Suprapubic skin (tissue), 4 donors: ENCODE results near the gene KRTAP5-7. TPM values are rescaled to one million over a fixed set of nuclear protein-coding genes. Genes with fewer than 3 reads are reported as not detected.
"Not testable (repeated sequence)": the region's sequence is repeated elsewhere in the genome, so short reads cannot be mapped to it uniquely, and the experiment has no call there.

Source experiments
- DNase-seq, 2 donors: peaks; one replicate each; pipeline ENCODE4 v3.0.0-alpha.2; 2019; ENCODE audit warnings: low spot score in 2 of 2
- H3K27ac ChIP-seq: fragments of 200-600 bp; sonication (generic); one replicate; pipeline ENCODE4 v1.5.1; 2019
- H3K27me3 ChIP-seq: fragments of 200-600 bp; sonication (generic); one replicate; pipeline ENCODE4 v1.5.1; 2019
- H3K36me3 ChIP-seq: fragments of 200-600 bp; sonication (generic); one replicate; pipeline ENCODE4 v1.5.1; 2019
- H3K4me1 ChIP-seq: fragments of 200-600 bp; sonication (generic); one replicate; pipeline ENCODE4 v1.5.1; 2019
- H3K4me3 ChIP-seq: fragments of 200-600 bp; sonication (generic); one replicate; pipeline ENCODE4 v1.5.1; 2019; ENCODE audit warnings: mild to moderate bottlenecking
- H3K9me3 ChIP-seq: fragments of 200-600 bp; sonication (generic); one replicate; pipeline ENCODE4 v1.5.1; 2019
- EP300 ChIP-seq: sonication (generic); formaldehyde crosslinking; IDR thresholded peaks from one replicate; pipeline ENCODE4 v1.6.1; 2017; ENCODE audit warnings: antibody characterized with exemption
- POLR2A ChIP-seq, 2 donors: fragments of 450-650 bp; IDR thresholded peaks; one replicate each; pipeline ENCODE4 v1.6.1; 2017; ENCODE audit warnings: antibody characterized with exemption in 2 of 2, mild to moderate bottlenecking in 2 of 2, moderate library complexity in 2 of 2
- POLR2AphosphoS5 ChIP-seq, 3 donors: sonication (generic); formaldehyde crosslinking; IDR thresholded peaks; one replicate each; pipeline ENCODE4 v1.6.1; 2017; ENCODE audit warnings: antibody characterized with exemption in 3 of 3
- WGBS: methylation state at CpG from one replicate; pipeline ENCODE4 v1.1.5; 2018; 5-methylcytosine and 5-hydroxymethylcytosine counted together
- total RNA-seq, 4 donors: library from RNA; depleted of rRNA; stranded (reverse); fragments of >200 nt; gene quantifications; one replicate each; pipeline ENCODE4 v1.1.0, GENCODE V29; 2016
- TF ChIP-seq, protein P1 (sequence below), 2 donors: fragments of 200-600 bp in 1 of 2; fragments of 450-650 bp in 1 of 2; sonication (generic) in 1 of 2; IDR thresholded peaks; one replicate each; pipeline ENCODE4 v1.5.1; 2016 to 2019; ENCODE audit warnings: antibody characterized with exemption in 2 of 2, mild to moderate bottlenecking in 1 of 2, moderate library complexity in 1 of 2

Gene KRTAP5-7
- total RNA-seq, 4 donors from 2014 or later: 0.42 to 3.0 (median 1.0) TPM; not detected in 1

DNA sequence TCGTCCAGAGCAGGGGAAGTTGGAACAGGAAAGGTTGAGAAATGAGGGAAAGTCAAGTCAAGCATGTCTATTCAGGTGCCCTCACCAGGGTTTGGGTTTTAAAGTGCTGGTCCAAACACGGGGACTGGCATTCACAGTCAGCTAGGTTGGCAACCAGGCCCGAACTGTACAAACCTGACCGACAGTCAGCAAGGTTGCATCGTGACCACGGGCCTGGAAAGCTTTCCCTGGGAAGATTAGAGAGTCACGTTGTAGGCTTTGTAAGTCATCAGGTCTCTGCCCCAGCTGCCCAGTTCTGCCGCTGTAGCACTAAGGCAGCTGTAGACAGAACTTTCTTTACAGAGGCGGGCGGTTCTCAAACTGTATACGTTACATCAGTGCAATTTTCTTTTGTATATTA lies 45.7 kb downstream of the KRTAP5-7 start:
- peaks cover 6% of the 10 kb centered on the region for H3K27me3 ChIP-seq
- no peak overlapping the region for H3K4me3 ChIP-seq

DNA sequence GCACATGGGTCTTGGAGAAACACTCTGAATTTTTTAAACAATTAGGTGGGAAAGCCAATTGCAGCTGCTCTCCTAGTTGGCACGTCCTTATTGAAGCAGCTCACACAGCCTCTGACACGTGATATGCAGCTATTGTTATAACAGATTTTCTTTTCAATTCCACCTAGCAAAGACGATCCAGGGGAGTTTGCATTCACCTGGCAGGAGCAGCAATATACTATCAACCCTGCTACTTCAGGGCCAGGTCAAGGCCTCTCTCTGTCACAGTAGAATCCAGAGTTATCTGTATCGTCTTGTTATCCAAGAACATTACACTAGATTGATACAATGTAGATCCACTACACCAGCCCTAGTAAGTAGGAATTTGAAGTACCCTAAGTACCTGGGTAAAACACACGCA lies 47.4 kb downstream of the KRTAP5-7 start:
- TF ChIP-seq, protein P1, sequence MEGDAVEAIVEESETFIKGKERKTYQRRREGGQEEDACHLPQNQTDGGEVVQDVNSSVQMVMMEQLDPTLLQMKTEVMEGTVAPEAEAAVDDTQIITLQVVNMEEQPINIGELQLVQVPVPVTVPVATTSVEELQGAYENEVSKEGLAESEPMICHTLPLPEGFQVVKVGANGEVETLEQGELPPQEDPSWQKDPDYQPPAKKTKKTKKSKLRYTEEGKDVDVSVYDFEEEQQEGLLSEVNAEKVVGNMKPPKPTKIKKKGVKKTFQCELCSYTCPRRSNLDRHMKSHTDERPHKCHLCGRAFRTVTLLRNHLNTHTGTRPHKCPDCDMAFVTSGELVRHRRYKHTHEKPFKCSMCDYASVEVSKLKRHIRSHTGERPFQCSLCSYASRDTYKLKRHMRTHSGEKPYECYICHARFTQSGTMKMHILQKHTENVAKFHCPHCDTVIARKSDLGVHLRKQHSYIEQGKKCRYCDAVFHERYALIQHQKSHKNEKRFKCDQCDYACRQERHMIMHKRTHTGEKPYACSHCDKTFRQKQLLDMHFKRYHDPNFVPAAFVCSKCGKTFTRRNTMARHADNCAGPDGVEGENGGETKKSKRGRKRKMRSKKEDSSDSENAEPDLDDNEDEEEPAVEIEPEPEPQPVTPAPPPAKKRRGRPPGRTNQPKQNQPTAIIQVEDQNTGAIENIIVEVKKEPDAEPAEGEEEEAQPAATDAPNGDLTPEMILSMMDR (IDR thresholded peaks at IDR 0.05): no peak
- TF ChIP-seq EP300: no peak
- TF ChIP-seq POLR2AphosphoS5 (IDR thresholded peaks at IDR 0.05): no peak
- H3K9me3 ChIP-seq: no peaks in the 10 kb centered on the region
- no peak overlapping the region for H3K27ac ChIP-seq
- no peaks in the 10 kb centered on the region for H3K4me1 ChIP-seq
- no peaks in the 10 kb centered on the region for H3K36me3 ChIP-seq
- no peak overlapping the region for H3K4me3 ChIP-seq
- peaks cover 12% of the 10 kb centered on the region for H3K27me3 ChIP-seq
- no peak for DNase-seq
- 89% methylated on average over 5 of the region's 5 CpGs for WGBS

More for the DNA sequence above, 45.7 kb downstream of the KRTAP5-7 start:
- Histone ChIP-seq H3K27ac (no peak overlapping the region), H3K9me3 (no peaks in the 10 kb centered on the region), H3K36me3 (no peaks in the 10 kb centered on the region), H3K4me1 (peaks cover 5% of the 10 kb centered on the region)
- 77% methylated on average over 10 of the region's 11 CpGs for WGBS
- TF ChIP-seq POLR2AphosphoS5 (IDR thresholded peaks at IDR 0.05) (no peak), EP300 (no peak), POLR2A (IDR thresholded peaks at IDR 0.05) (no peak)
- TF ChIP-seq, protein P1 (IDR thresholded peaks at IDR 0.05): no peak
- no peak for DNase-seq

DNA sequence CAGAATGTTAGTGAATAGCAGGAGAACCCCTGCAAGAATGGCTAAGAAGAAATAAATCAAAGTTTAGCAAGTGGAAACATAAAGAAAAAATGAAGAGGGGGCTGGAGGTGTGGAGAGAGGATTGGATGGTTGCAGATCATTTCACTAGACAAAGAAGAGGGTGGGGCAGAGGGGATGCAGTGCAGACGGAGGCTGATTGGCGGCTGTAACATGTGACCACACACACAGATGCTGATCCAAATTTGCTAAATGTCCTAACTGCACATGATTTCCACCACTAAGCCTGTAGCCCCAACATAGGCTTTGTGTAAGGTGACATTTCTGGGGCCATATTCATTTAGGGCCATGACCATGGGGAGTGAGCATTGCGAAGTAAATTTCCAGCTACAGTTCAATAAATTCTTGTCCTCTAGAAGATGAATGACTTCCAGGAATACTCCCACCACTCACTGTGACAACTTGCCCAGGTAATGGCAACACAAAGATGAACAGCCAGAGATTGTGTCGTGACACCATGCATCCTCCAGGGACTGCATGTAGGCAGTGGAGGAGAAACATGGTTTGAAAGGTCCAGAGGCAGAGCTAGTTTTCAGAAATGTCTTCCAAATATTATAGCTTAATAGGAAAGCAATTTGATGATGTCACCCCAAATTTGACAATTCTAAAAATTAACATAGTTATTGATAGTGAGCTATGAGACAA lies 48.8 kb downstream of the KRTAP5-7 start:
- WGBS: 72% methylated on average over 4 of the region's 4 CpGs
- peaks cover 12% of the 10 kb centered on the region for H3K27me3 ChIP-seq
- no peaks in the 10 kb centered on the region for H3K9me3 ChIP-seq
- DNase-seq: no peak
- no peaks in the 10 kb centered on the region for H3K36me3 ChIP-seq
- no peak overlapping the region for H3K4me3 ChIP-seq
- no peak overlapping the region for H3K27ac ChIP-seq
- no peak for TF ChIP-seq EP300
- TF ChIP-seq POLR2A (IDR thresholded peaks at IDR 0.05): no peak
- peaks cover 6% of the 10 kb centered on the region for H3K4me1 ChIP-seq

DNA sequence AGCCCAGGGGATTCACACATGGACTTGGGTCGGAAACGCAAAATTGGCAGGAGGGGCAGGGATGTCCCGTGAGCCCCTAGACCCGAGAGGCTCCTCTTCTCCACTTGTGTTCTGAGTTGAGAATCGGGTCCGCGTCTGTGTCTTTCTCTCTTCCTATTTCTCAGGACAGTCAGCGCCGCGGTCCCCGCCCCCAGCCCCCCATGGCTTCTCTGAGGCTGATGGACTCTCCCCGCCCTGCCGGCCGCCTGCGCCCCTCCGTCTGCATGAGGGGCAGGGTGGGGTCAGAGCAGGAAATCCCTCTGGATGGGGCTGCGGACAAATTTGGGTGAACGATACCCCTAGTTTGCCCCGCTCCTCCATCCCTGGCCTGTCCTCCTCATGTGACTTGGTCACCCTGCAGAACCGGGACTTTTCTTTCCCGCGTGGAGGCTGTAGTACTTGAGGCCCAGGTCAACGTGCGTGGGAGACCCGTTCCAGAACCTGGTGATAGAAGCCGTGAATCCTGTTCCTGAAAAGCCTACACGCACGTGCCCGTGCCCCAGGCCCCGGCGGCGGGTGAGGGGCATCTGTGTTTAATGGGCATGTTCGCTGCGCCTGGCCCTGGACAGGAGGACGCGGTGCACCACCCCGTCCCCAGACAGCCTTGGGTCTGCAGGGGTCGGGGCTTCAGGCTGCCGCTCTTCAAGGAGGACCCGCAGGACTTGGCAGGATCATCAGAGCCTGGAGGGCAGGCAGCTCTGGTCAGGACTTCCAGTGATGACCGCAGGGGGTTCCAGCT lies 49.8 kb downstream of the KRTAP5-7 start:
- not testable (repeated sequence) for DNase-seq, H3K9me3 ChIP-seq, H3K27ac ChIP-seq, H3K4me1 ChIP-seq, H3K4me3 ChIP-seq, H3K36me3 ChIP-seq
- H3K27me3 ChIP-seq: peaks cover 13% of the 10 kb centered on the region
- 88% methylated on average over 13 of the region's 41 CpGs for WGBS

DNA sequence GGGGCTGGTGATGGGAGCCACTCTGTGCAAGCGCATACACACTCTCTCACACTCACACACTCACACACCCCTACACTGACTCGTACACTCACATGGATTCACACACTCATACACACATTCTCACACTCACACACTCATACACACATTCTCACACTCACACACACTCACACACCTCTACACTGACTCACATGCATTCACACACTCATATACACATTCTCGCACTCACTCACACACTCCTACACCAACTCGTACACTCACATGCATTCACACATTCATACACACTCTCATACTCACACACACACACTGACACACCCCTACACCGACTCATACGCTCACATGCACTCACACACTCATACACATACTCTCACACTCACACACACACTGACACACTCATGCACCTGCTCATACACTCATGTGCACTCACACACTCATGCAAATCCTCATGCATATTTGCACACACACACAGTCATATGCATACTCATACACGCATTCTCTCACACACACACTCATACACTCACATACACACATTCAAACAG lies 50.5 kb downstream of the KRTAP5-7 start:
- H3K36me3 ChIP-seq: no peaks in the 10 kb centered on the region
- no peak for DNase-seq
- H3K27ac ChIP-seq: no peak overlapping the region
- H3K9me3 ChIP-seq: no peaks in the 10 kb centered on the region
- no peak overlapping the region for H3K4me3 ChIP-seq
- peaks cover 11% of the 10 kb centered on the region for H3K4me1 ChIP-seq
- WGBS: 86% methylated on average over 7 of the region's 7 CpGs
- TF ChIP-seq, protein P1 (IDR thresholded peaks at IDR 0.05): no peak
- no peak for TF ChIP-seq POLR2A (IDR thresholded peaks at IDR 0.05)
- TF ChIP-seq EP300: no peak
- no peak for TF ChIP-seq POLR2AphosphoS5 (IDR thresholded peaks at IDR 0.05)
- peaks cover 20% of the 10 kb centered on the region for H3K27me3 ChIP-seq

Other genes with a start within 250 kb of the KRTAP5-7 start
- 100 to 1,000 TPM in 1 of 4 donors, 10 to 100 TPM in 3; 41.8 to 140 (median 76.7) TPM for gene DHCR7, start 78.9 kb upstream of the KRTAP5-7 start, total RNA-seq
- gene NADSYN1, start 74.1 kb upstream of the KRTAP5-7 start, total RNA-seq: 100 to 1,000 TPM in 1 of 4 donors, 10 to 100 TPM in 3; 51.5 to 120 (median 61.3) TPM
- gene KRTAP5-8, start 10.8 kb downstream of the KRTAP5-7 start, total RNA-seq: 1 to 10 TPM in 3 of 4 donors, not detected in 1; 3.8 to 8.9 (median 5.3) TPM
- gene KRTAP5-9, start 21.2 kb downstream of the KRTAP5-7 start, total RNA-seq: 1 to 10 TPM in 1 of 4 donors, under 1 TPM in 2, not detected in 1; 0.55 to 1.4 (median 0.91) TPM
- 1 to 10 TPM in 3 of 4 donors, not detected in 1; 1.1 to 5.9 (median 3.9) TPM for gene KRTAP5-10, start 38.3 kb downstream of the KRTAP5-7 start, total RNA-seq
- gene KRTAP5-11, start 55.6 kb downstream of the KRTAP5-7 start, total RNA-seq: 1 to 10 TPM in 2 of 4 donors, under 1 TPM in 1, not detected in 1; 0.68 to 7.3 (median 1.7) TPM